SK-N-SH (cell line): ENCODE data around the gene TRMT112.

ENCODE experiments used
- CTCF ChIP-seq: fragments of 200-600 bp; sonication (generic); IDR thresholded peaks from 2 replicates; pipeline ENCODE4 v1.6.1; 2017; ENCODE audit warnings: antibody characterized with exemption, mild to moderate bottlenecking, moderate library complexity
- EZH2phosphoT487 ChIP-seq: fragments of 200-600 bp; sonication (generic); IDR thresholded peaks from 2 replicates; pipeline ENCODE4 v1.6.1; 2017; ENCODE audit warnings: low read depth, mixed run types, mild to moderate bottlenecking, antibody characterized with exemption, moderate library complexity, borderline replicate concordance

- TF ChIP-seq EZH2phosphoT487 (no peak), CTCF (no peak)
These were observed 42.5 kb upstream of the TRMT112 start for GRCh38 chr11:64359712-64360445.
